B cell (primary cell): Measurements from ENCODE around the gene GNAI2. TPM values are rescaled to one million over a fixed set of nuclear protein-coding genes. Genes with fewer than 3 reads are reported as not detected.

Experiments used
- ATAC-seq: fragments of 200-7000 bp; cut with Tn5 transposase; one replicate; pipeline ENCODE4 v1.10.0; 2021; ENCODE audit warnings: low read depth, mild to moderate bottlenecking, moderate number of reproducible peaks, moderate library complexity
- CTCF ChIA-PET: fragments of 350-600 bp; sonication (Branson Sonifier 250); formaldehyde crosslinking; loops from one replicate; lab custom pipeline; 2021; ENCODE audit warnings: antibody characterized with exemption, inconsistent platforms; lab: Charles Lee
- POLR2A ChIA-PET: fragments of 350-600 bp; sonication (Branson Sonifier 250); formaldehyde crosslinking; loops from one replicate; lab custom pipeline; 2021; ENCODE audit warnings: antibody characterized with exemption; lab: Charles Lee
- DNase-seq: peaks from one replicate; pipeline ENCODE4 v3.0.0; 2013
- H2AFZ ChIP-seq: 2 replicates; pipeline ENCODE4 v1.6.1; 2012; ENCODE audit warnings: mild to moderate bottlenecking, low read depth, low read length; ENCODE audit not compliant: insufficient read depth, poor library complexity, severe bottlenecking
- H3K27ac ChIP-seq, 2 donors: 1 replicate in 1 of 2; 2 replicates in 1 of 2; pipeline ENCODE4 v1.5.1; 2012 to 2013; ENCODE audit warnings: low read length in 2 of 2, mild to moderate bottlenecking in 2 of 2, moderate library complexity in 1 of 2
- H3K27me3 ChIP-seq, 4 experiments: fragments of 200-600 bp in 1 of 4; sonication (generic) in 1 of 4; replicated peaks in 1 of 4; 1 replicate in 2 of 4; 2 replicates in 2 of 4; pipeline versions ENCODE4 v1.6.1 to v1.7.0; 2013 to 2016; ENCODE audit warnings: low read length in 3 of 4, mild to moderate bottlenecking in 2 of 4, mixed read lengths in 1 of 4, moderate library complexity in 1 of 4; ENCODE audit not compliant: insufficient read depth in 4 of 4, control insufficient read depth in 3 of 4; ENCODE audit errors: control extremely low read depth in 1 of 4
- H3K36me3 ChIP-seq, 2 experiments: replicated peaks in 1 of 2; 1 replicate in 1 of 2; 2 replicates in 1 of 2; pipeline versions ENCODE4 v1.6.1 to v1.7.1; 2013; ENCODE audit warnings: low read length in 1 of 2; ENCODE audit not compliant: insufficient read depth in 2 of 2, control insufficient read depth in 1 of 2; ENCODE audit errors: control extremely low read depth in 1 of 2, extremely low read depth in 1 of 2
- H3K4me1 ChIP-seq, 2 donors: fragments of 200-600 bp in 1 of 2; sonication (generic) in 1 of 2; 1 replicate in 1 of 2; 2 replicates in 1 of 2; pipeline versions ENCODE4 v1.5.1 to v1.6.1; 2013 to 2017; ENCODE audit warnings: low read length in 2 of 2; ENCODE audit not compliant: control insufficient read depth in 2 of 2, insufficient read depth in 2 of 2
- H3K4me2 ChIP-seq: replicated peaks from 2 replicates; pipeline ENCODE3; 2012; ENCODE audit warnings: mild to moderate bottlenecking, low read depth, low read length; ENCODE audit not compliant: poor library complexity, severe bottlenecking
- H3K4me3 ChIP-seq, 5 experiments: fragments of 200-600 bp in 1 of 5; sonication (generic) in 1 of 5; 1 replicate in 3 of 5; 2 replicates in 2 of 5; pipeline versions ENCODE4 v1.5.1 to v1.7.0; 2011 to 2016; ENCODE audit warnings: low read length in 4 of 5, mild to moderate bottlenecking in 4 of 5, low read depth in 2 of 5, control low read depth in 1 of 5, moderate library complexity in 1 of 5; ENCODE audit not compliant: insufficient read depth in 1 of 5; ENCODE audit errors: control extremely low read depth in 1 of 5, extremely low read depth in 1 of 5
- H3K79me2 ChIP-seq: fragments of 200-600 bp; sonication (generic); one replicate; pipeline ENCODE4 v1.6.0; 2016; ENCODE audit warnings: low read length; ENCODE audit not compliant: control insufficient read depth, insufficient read depth
- H3K9ac ChIP-seq: fragments of 200-600 bp; sonication (generic); 2 replicates; pipeline ENCODE4 v1.6.1; 2017; ENCODE audit warnings: mild to moderate bottlenecking, low read length, moderate library complexity
- H3K9me3 ChIP-seq, 3 donors: one replicate each; pipeline versions ENCODE4 v1.6.1 to v1.7.1; 2013; ENCODE audit warnings: low read length in 2 of 3; ENCODE audit not compliant: control insufficient read depth in 2 of 3, insufficient read depth in 1 of 3; ENCODE audit errors: control extremely low read depth in 1 of 3
- H4K20me1 ChIP-seq: 2 replicates; pipeline ENCODE4 v1.6.0; 2012; ENCODE audit warnings: mild to moderate bottlenecking, low read length; ENCODE audit not compliant: insufficient read depth, control insufficient read depth, poor library complexity, severe bottlenecking
- H3K27ac Mint-ChIP-seq: one replicate; pipeline ENCODE4 v1.8.0; 2021; ENCODE audit warnings: mixed read lengths
- H3K27me3 Mint-ChIP-seq: one replicate; pipeline ENCODE4 v1.8.0; 2021; ENCODE audit warnings: mixed read lengths
- H3K4me1 Mint-ChIP-seq: one replicate; pipeline ENCODE4 v1.8.0; 2021; ENCODE audit warnings: mixed read lengths
- H3K4me3 Mint-ChIP-seq: one replicate; pipeline ENCODE4 v1.8.0; 2021; ENCODE audit warnings: mixed read lengths
- H3K9me3 Mint-ChIP-seq: one replicate; pipeline ENCODE4 v1.8.0; 2022; ENCODE audit warnings: mixed read lengths; ENCODE audit not compliant: insufficient read depth
- EZH2 ChIP-seq: IDR thresholded peaks from 2 replicates; pipeline ENCODE4 v1.6.1; 2012; ENCODE audit warnings: borderline replicate concordance, low read depth, mild to moderate bottlenecking, moderate library complexity, low read length; ENCODE audit not compliant: insufficient read depth, poor library complexity, severe bottlenecking
- WGBS: methylation state at CpG from one replicate; pipeline ENCODE4 v1.1.5; 2013; ENCODE audit warnings: missing lambda C conversion rate; ENCODE audit not compliant: insufficient coverage; 5-methylcytosine and 5-hydroxymethylcytosine counted together
- intact Hi-C: fragments of 100-400 bp; cut with micrococcal nuclease; formaldehyde crosslinking; loops from one replicate; pipeline ENCODE4 v1.10.0; 2022
- polyA plus RNA-seq: library from polyadenylated mRNA; depleted of rRNA; stranded (reverse); fragments of >200 nt; gene quantifications from 2 replicates; pipeline ENCODE4 v1.2.3, GENCODE V29; 2012
- total RNA-seq, 2 donors: library from RNA; stranded (reverse); fragments of 120-200 nt in 1 of 2; gene quantifications; 1 replicate in 1 of 2; 2 replicates in 1 of 2; pipeline versions ENCODE4 v1.2.3 to v1.2.4, GENCODE V29; 2013 to 2022
- TF ChIP-seq, protein P1 (sequence below): fragments of 200-600 bp; IDR thresholded peaks from one replicate; pipeline ENCODE4 v1.8.0; 2022; ENCODE audit warnings: antibody characterized with exemption, mild to moderate bottlenecking

Gene GNAI2
- total and polyA plus RNA-seq, 2 donors (not counting 1 experiment from before 2014, with no cell fraction given): 302 to 491 TPM

DNA sequence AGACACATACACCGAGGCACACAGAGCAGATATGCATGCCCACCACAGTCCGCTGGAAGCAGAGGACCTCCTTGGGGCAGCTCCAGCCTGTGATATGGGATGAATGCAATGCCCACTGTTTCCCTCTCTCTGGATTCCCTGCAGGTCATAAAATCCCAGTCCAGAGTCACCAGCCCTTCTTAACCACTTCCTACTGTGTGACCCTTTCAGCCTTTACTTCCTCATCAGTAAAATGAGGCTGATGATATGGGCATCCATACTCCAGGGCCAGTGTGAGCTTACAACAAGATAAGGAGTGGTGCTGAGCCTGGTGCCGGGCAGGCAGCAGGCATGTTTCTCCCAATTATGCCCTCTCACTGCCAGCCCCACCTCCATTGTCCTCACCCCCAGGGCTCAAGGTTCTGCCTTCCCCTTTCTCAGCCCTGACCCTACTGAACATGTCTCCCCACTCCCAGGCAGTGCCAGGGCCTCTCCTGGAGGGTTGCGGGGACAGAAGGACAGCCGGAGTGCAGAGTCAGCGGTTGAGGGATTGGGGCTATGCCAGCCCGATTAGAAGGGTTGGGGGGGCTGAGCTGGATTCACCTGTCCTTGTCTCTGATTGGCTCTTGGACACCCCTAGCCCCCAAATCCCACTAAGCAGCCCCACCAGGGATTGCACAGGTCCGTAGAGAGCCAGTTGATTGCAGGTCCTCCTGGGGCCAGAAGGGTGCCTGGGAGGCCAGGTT is 44.9 kb upstream of the GNAI2 start, which contains the start of gene GNAT1:
GNAT1 (plus strand) TSS at position 675 of the 725 bp plus-strand sequence. CDS start 116 bp downstream, outside the sequence.
- WGBS: 89% methylated on average over 7 of the region's 8 CpGs
- DNase-seq (no peak), ATAC-seq (no peak)
- H3K79me2 ChIP-seq: no peaks in the 10 kb centered on the region
- peaks cover 17 to 23% of the 10 kb centered on the region in 2 donors for H3K4me1 ChIP-seq
- H2AFZ ChIP-seq: no peak within 1 kb of the TSS
- no peak within 1 kb of the TSS for H3K27ac Mint-ChIP-seq
- no peak within 1 kb of the TSS for H3K9ac ChIP-seq
- peaks cover 11% of the 10 kb centered on the region for H3K4me1 Mint-ChIP-seq
- no peak within 1 kb of the TSS for H3K27ac ChIP-seq
- H3K27me3 ChIP-seq: peaks cover 0 to 42% (median 11%) of the 10 kb centered on the region in 4 experiments
- no peak within 1 kb of the TSS for H3K4me3 ChIP-seq
- H3K27me3 Mint-ChIP-seq: peaks cover 12% of the 10 kb centered on the region
- ChIA-PET POLR2A (interaction anchor here (0.7 kb wide), 1 partner anchor 65 kb away, joined by 6 read pairs; no protein-coding TSS in a partner anchor), CTCF (interaction anchor here (0.8 to 7.1 kb wide), 8 partner anchors 33 to 86 kb away, joined by 3 to 214 read pairs (median 14); partner anchors contain the start of gene SEMA3B)
- H3K4me3 Mint-ChIP-seq: no peak within 1 kb of the TSS
- no peaks in the 10 kb centered on the region for H3K36me3 ChIP-seq
- intact Hi-C loops: no loop called here
- no peaks in the 10 kb centered on the region for H4K20me1 ChIP-seq
- no peak within 1 kb of the TSS for H3K4me2 ChIP-seq
- H3K9me3 ChIP-seq: peaks cover 0 to 13% (median 0%) of the 10 kb centered on the region in 3 donors
- no peaks in the 10 kb centered on the region for H3K9me3 Mint-ChIP-seq
- TF ChIP-seq EZH2: no peak
- TF ChIP-seq, protein P1, sequence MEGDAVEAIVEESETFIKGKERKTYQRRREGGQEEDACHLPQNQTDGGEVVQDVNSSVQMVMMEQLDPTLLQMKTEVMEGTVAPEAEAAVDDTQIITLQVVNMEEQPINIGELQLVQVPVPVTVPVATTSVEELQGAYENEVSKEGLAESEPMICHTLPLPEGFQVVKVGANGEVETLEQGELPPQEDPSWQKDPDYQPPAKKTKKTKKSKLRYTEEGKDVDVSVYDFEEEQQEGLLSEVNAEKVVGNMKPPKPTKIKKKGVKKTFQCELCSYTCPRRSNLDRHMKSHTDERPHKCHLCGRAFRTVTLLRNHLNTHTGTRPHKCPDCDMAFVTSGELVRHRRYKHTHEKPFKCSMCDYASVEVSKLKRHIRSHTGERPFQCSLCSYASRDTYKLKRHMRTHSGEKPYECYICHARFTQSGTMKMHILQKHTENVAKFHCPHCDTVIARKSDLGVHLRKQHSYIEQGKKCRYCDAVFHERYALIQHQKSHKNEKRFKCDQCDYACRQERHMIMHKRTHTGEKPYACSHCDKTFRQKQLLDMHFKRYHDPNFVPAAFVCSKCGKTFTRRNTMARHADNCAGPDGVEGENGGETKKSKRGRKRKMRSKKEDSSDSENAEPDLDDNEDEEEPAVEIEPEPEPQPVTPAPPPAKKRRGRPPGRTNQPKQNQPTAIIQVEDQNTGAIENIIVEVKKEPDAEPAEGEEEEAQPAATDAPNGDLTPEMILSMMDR: no peak

GRCh38 chr3:50192124-50192523 is 43.9 kb upstream of the GNAI2 start:
- Histone ChIP-seq H3K4me1 (peaks cover 17 to 23% of the 10 kb centered on the region in 2 donors), H3K4me3 (no peak overlapping the region), H2AFZ (no peak overlapping the region), H3K79me2 (no peaks in the 10 kb centered on the region), H3K36me3 (no peaks in the 10 kb centered on the region), H3K9me3 (peaks cover 0 to 13% (median 0%) of the 10 kb centered on the region in 3 donors), H3K27me3 (peaks cover 0 to 46% (median 11%) of the 10 kb centered on the region in 4 experiments), H3K9ac (no peak overlapping the region), H4K20me1 (no peaks in the 10 kb centered on the region), H3K4me2 (no peak overlapping the region), H3K27ac (no peak overlapping the region)
- no peak for TF ChIP-seq EZH2
- TF ChIP-seq, protein P1: no peak
- intact Hi-C loops: loop anchor here (1.0 to 2.0 kb wide), 3 partner anchors 34 to 71 kb away; partner anchors contain the start of gene SEMA3F
- H3K4me1 Mint-ChIP-seq: peaks cover 11% of the 10 kb centered on the region
- no peak overlapping the region for H3K4me3 Mint-ChIP-seq
- H3K27me3 Mint-ChIP-seq: peaks cover 18% of the 10 kb centered on the region
- ATAC-seq (no peak), DNase-seq (no peak)
- POLR2A ChIA-PET: no interaction called here
- H3K9me3 Mint-ChIP-seq: no peaks in the 10 kb centered on the region
- CTCF ChIA-PET: interaction anchor here (0.6 to 7.1 kb wide), 16 partner anchors 10 to 652 kb away, joined by 3 to 214 read pairs (median 4); partner anchors contain the start of gene SEMA3B
- WGBS: 90% methylated on average over 8 of the region's 8 CpGs
- H3K27ac Mint-ChIP-seq: no peak overlapping the region
